ENCODE results near the gene ASB10.
A peak's percentile ranks its signal among the peaks of the same experiment; 100 is the strongest.

ASB10 gene

GRCh38 chr7:151187409-151188251, 580 bp upstream of the ASB10 start:
- no peak for DNase-seq (ENCODE audit: low read depth in 3 of 3, low spot score in 1 of 3)

GRCh38 chr7:151185762-151186639, 1.0 kb downstream of the ASB10 start:
- no peak for DNase-seq (ENCODE audit: low read depth in 3 of 3, low spot score in 1 of 3)

- DNase-seq (ENCODE audit: low read depth in 3 of 3, low spot score in 1 of 3) = no peak
Measured at GRCh38 chr7:151181011-151181431, 6.0 kb downstream of the ASB10 start.

- DNase-seq (ENCODE audit: low read depth in 3 of 3, low spot score in 1 of 3) = no peak
Measured at GRCh38 chr7:151179946-151180345, 7.1 kb downstream of the ASB10 start.

GRCh38 chr7:151179287-151179860, 7.7 kb downstream of the ASB10 start:
- no peak for DNase-seq (ENCODE audit: low read depth in 3 of 3, low spot score in 1 of 3)

- DNase-seq (ENCODE audit: low read depth in 3 of 3, low spot score in 1 of 3) = no peak
Measured at GRCh38 chr7:151178831-151179230, 8.2 kb downstream of the ASB10 start.

GRCh38 chr7:151178236-151178635, 8.8 kb downstream of the ASB10 start:
- no peak for DNase-seq (ENCODE audit: low read depth in 3 of 3, low spot score in 1 of 3)

- no peak for DNase-seq (ENCODE audit: low read depth in 3 of 3, low spot score in 1 of 3)
Measured at GRCh38 chr7:151177310-151177709, 9.7 kb downstream of the ASB10 start.

- DNase-seq (ENCODE audit: low read depth in 3 of 3, low spot score in 1 of 3) = no peak
Measured at GRCh38 chr7:151176401-151176800, 10.6 kb downstream of the ASB10 start.

GRCh38 chr7:151175793-151176311, 11.2 kb downstream of the ASB10 start:
- no peak for DNase-seq (ENCODE audit: low read depth in 3 of 3, low spot score in 1 of 3)

GRCh38 chr7:151175047-151175792, 11.8 kb downstream of the ASB10 start:
- DNase-seq (ENCODE audit: low read depth in 3 of 3, low spot score in 1 of 3) = no peak

- DNase-seq (ENCODE audit: low read depth in 3 of 3, low spot score in 1 of 3) = peak in 1 of 3 donors; percentile 22
Measured at GRCh38 chr7:151174246-151175046, 12.6 kb downstream of the ASB10 start.

GRCh38 chr7:151173386-151174245, 13.4 kb downstream of the ASB10 start:
- no peak for DNase-seq (ENCODE audit: low read depth in 3 of 3, low spot score in 1 of 3)

- peak; percentile 55 to 77 (median 67) for DNase-seq (ENCODE audit: low read depth in 3 of 3, low spot score in 1 of 3)
Measured at GRCh38 chr7:151172273-151173141, 14.5 kb downstream of the ASB10 start.

- no peak for DNase-seq (ENCODE audit: low read depth in 3 of 3, low spot score in 1 of 3)
Measured at GRCh38 chr7:151168787-151169162, 18.3 kb downstream of the ASB10 start.

GRCh38 chr7:151168003-151168786, 18.9 kb downstream of the ASB10 start:
- DNase-seq (ENCODE audit: low read depth in 3 of 3, low spot score in 1 of 3) = peak; percentile 15 to 54 (median 24)

Data from stimulated activated CD4-positive, alpha-beta T cell treated with anti-CD3 and anti-CD28 coated beads, TNF-alpha, amount 100 ng/mL, for 1 hour (primary cell).